GM12878 (cell line): ENCODE results near the gene LARP4B. TPM values are rescaled to one million over a fixed set of nuclear protein-coding genes. Genes with fewer than 3 reads are reported as not detected.

Source experiments
- ATAC-seq: fragments of 200-7000 bp; cut with Tn5 transposase; 3 replicates; pipeline ENCODE4 v1.9.1; 2020; ENCODE audit warnings: mild to moderate bottlenecking, moderate library complexity
- BruUV-seq: library from RNA; stranded (reverse); fragments of 400-500 nt; replicated peaks from 2 replicates; lab custom pipeline; 2021; lab: Mats Ljungman, UMichigan
- CTCF ChIA-PET: fragments of 300-600 bp; sonication (Branson Sonifier 250); formaldehyde crosslinking; extraction: SDS; loops from one replicate; lab custom pipeline; 2021; ENCODE audit warnings: inconsistent platforms; lab: Yijun Ruan, JAX
- POLR2A ChIA-PET: fragments of 350-600 bp; formaldehyde crosslinking; extraction: SDS; loops from one replicate; lab custom pipeline; 2021; ENCODE audit warnings: inconsistent platforms; lab: Charles Lee
- RAD21 ChIA-PET: fragments of 300-600 bp; sonication (Branson Sonifier 250); formaldehyde crosslinking; loops from one replicate; lab custom pipeline; 2023; ENCODE audit warnings: antibody characterized with exemption; ENCODE audit not compliant: unreplicated experiment; lab: Charles Lee
- SMC1A ChIA-PET: fragments of 300-600 bp; sonication (Branson Sonifier 250); formaldehyde crosslinking; loops from one replicate; lab custom pipeline; 2023; ENCODE audit not compliant: unreplicated experiment, uncharacterized antibody; lab: Charles Lee
- DNase-seq: peaks from one replicate; pipeline ENCODE4 v3.0.0-alpha.2; 2011; ENCODE audit warnings: low read depth, low spot score
- FAIRE-seq: peaks from 3 replicates; lab custom pipeline; 2011; peaks lifted over from hg19 to GRCh38; lab: Jason Lieb, UNC
- H2AFZ ChIP-seq: 2 replicates; pipeline ENCODE4 v1.6.0; 2011; ENCODE audit warnings: low read depth, low read length, control low read depth; ENCODE audit not compliant: control insufficient read depth
- H3K27ac ChIP-seq: 2 replicates; pipeline ENCODE4 v1.5.1; 2011; ENCODE audit warnings: control low read depth; ENCODE audit not compliant: control insufficient read depth, insufficient read depth
- H3K27me3 ChIP-seq, 2 experiments: replicated peaks in 1 of 2; 2 replicates each; pipeline versions ENCODE4 v1.6.0 to v1.6.1; 2011; ENCODE audit warnings: low read length in 1 of 2; ENCODE audit not compliant: control insufficient read depth in 2 of 2, insufficient read depth in 2 of 2
- H3K36me3 ChIP-seq, 2 experiments: 2 replicates each; pipeline ENCODE4 v1.5.1; 2011; ENCODE audit warnings: low read length in 1 of 2; ENCODE audit not compliant: control insufficient read depth in 2 of 2, insufficient read depth in 2 of 2
- H3K4me1 ChIP-seq: 2 replicates; pipeline ENCODE4 v1.6.1; 2011; ENCODE audit warnings: mild to moderate bottlenecking, low read length, moderate library complexity, mixed read lengths; ENCODE audit not compliant: control insufficient read depth, insufficient read depth
- H3K4me2 ChIP-seq: 2 replicates; pipeline ENCODE4 v1.6.0; 2011; ENCODE audit warnings: control low read depth; ENCODE audit not compliant: control insufficient read depth, insufficient read depth
- H3K4me3 ChIP-seq: fragments of 200-600 bp; sonication (generic); 2 replicates; pipeline ENCODE4 v1.5.1; 2016
- H3K79me2 ChIP-seq: 2 replicates; pipeline ENCODE4 v1.6.0; 2011; ENCODE audit warnings: low read length; ENCODE audit not compliant: control insufficient read depth, insufficient read depth
- H3K9ac ChIP-seq: 2 replicates; pipeline ENCODE4 v1.8.0; 2011; ENCODE audit warnings: low read length, control low read depth, mixed read lengths; ENCODE audit not compliant: control insufficient read depth, insufficient read depth
- H3K9me3 ChIP-seq: replicated peaks from 3 replicates; pipeline ENCODE4 v1.5.1; 2011; ENCODE audit warnings: mild to moderate bottlenecking, low read length; ENCODE audit not compliant: control insufficient read depth, insufficient read depth
- H4K20me1 ChIP-seq: 2 replicates; pipeline ENCODE4 v1.6.0; 2011; ENCODE audit not compliant: control insufficient read depth, insufficient read depth
- FOXM1 ChIP-seq: IDR thresholded peaks from 2 replicates; pipeline ENCODE4 v1.6.1; 2012; ENCODE audit warnings: low read depth, mild to moderate bottlenecking, inconsistent platforms, low read length, moderate library complexity
- HDGF ChIP-seq: fragments of 450-650 bp; IDR thresholded peaks from 2 replicates; pipeline ENCODE4 v1.6.1; 2016; ENCODE audit warnings: antibody characterized with exemption
- LARP7 ChIP-seq: fragments of 450-650 bp; IDR thresholded peaks from 2 replicates; pipeline ENCODE4 v1.6.1; 2017; ENCODE audit warnings: mild to moderate bottlenecking
- NFXL1 ChIP-seq: fragments of 450-650 bp; IDR thresholded peaks from 2 replicates; pipeline ENCODE4 v1.6.1; 2017; ENCODE audit warnings: antibody characterized with exemption, mild to moderate bottlenecking, borderline replicate concordance
- WRNIP1 ChIP-seq: IDR thresholded peaks from 2 replicates; pipeline ENCODE4 v1.6.1; 2011; ENCODE audit warnings: low read depth, low read length, improper control_type of control experiment, borderline replicate concordance
- ZBED1 ChIP-seq: IDR thresholded peaks from 2 replicates; pipeline ENCODE4 v1.6.1; 2016; ENCODE audit warnings: borderline replicate concordance
- WGBS: methylation state at CpG from one replicate; pipeline ENCODE4 v1.1.6; 2016; ENCODE audit warnings: low lambda C conversion rate; ENCODE audit not compliant: insufficient replicate concordance, insufficient coverage; ENCODE audit errors: missing lambda C conversion rate; 5-methylcytosine and 5-hydroxymethylcytosine counted together
- in situ Hi-C: fragments of 300-500 bp; cut with MboI; formaldehyde crosslinking; loops from 9 replicates; pipeline ENCODE4 v1.14.3; 2018; ENCODE audit warnings: mixed read lengths
- intact Hi-C: fragments of 100-400 bp; cut with micrococcal nuclease; formaldehyde crosslinking; loops from one replicate; pipeline ENCODE4 v1.14.2; 2022; ENCODE audit not compliant: unreplicated experiment
- polyA plus RNA-seq, 11 experiments: library from polyadenylated mRNA; depleted of rRNA in 4 of 11; unstranded in 6 of 11; stranded (reverse) in 5 of 11; fragments of >200 nt; fragmentation: Nextera tagmentation in 4 of 11; fragmentation: Illumina TruSeq in 1 of 11; extraction: Ambion mirVana in 4 of 11; extraction: Trizol in 1 of 11; gene quantifications; 1 replicate in 1 of 11; 2 replicates in 10 of 11; pipeline versions ENCODE4 v1.2.1 to v1.2.3, GENCODE V29; 2011 to 2016; ENCODE audit warnings: inconsistent platforms in 2 of 11, missing spikeins in 2 of 11, low read depth in 1 of 11
- total RNA-seq, 4 experiments: library from RNA; depleted of rRNA in 3 of 4; stranded (reverse); fragments of >200 nt in 3 of 4; fragmentation: Illumina TruSeq in 1 of 4; extraction: Trizol in 1 of 4; gene quantifications; 2 replicates each; pipeline versions ENCODE4 v1.2.1 to v1.2.3, GENCODE V29; 2013 to 2021
- TF ChIP-seq, protein P1 (sequence below): fragments of 450-650 bp; IDR thresholded peaks from 2 replicates; pipeline ENCODE4 v1.6.1; 2017; ENCODE audit warnings: mild to moderate bottlenecking, moderate library complexity
- TF ChIP-seq, protein P2 (sequence below): fragments of 450-650 bp; IDR thresholded peaks from 2 replicates; pipeline ENCODE4 v1.6.1; 2018; ENCODE audit warnings: borderline replicate concordance, mild to moderate bottlenecking; ENCODE audit not compliant: partially characterized antibody
- TF ChIP-seq, protein P3 (sequence below): fragments of 450-650 bp; IDR thresholded peaks from 2 replicates; pipeline ENCODE4 v1.6.1; 2017; ENCODE audit warnings: antibody characterized with exemption, mild to moderate bottlenecking, moderate library complexity
- TF ChIP-seq, protein P4 (sequence below): fragments of 150-350 bp; IDR thresholded peaks from 2 replicates; pipeline ENCODE4 v1.6.1; 2014; ENCODE audit warnings: mild to moderate bottlenecking, low read depth, low read length

LARP4B gene
- total and polyA plus RNA-seq, 10 of the 15 experiments (the other 5 are each of a cell fraction or from before 2014, with no cell fraction given): 10.5 to 119 (median 39.4) TPM

DNA sequence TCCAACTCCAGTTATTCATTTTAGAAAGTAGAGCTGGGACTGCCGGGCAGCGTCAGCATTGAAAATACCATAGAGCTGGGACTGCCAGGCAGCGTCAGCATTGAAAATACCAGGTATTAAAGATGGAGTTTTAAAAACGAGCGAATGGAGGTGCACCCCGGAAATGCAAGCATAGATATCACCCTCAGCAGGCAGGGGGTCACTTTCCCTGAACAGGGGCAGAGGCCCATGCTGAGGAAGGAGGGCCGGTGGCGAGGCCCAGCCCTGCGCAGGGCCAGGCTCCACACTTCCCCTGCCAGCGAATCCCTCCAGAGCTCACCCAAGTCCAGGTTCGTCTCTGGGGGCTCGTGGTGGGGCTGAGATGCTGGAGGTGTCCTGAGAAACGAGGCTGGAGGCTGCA, 157.3 kb downstream of the LARP4B start:
- ATAC-seq (no peak), DNase-seq (no peak), FAIRE-seq (no peak)
- in situ Hi-C loops (no loop called here), intact Hi-C loops (no loop called here)
- no peaks in the 10 kb centered on the region; the same call in 2 of the 3 replicates for H3K9me3 ChIP-seq
- ChIA-PET RAD21 (no interaction called here), SMC1A (no interaction called here), POLR2A (no interaction called here), CTCF (no interaction called here)
- TF ChIP-seq, protein P1, sequence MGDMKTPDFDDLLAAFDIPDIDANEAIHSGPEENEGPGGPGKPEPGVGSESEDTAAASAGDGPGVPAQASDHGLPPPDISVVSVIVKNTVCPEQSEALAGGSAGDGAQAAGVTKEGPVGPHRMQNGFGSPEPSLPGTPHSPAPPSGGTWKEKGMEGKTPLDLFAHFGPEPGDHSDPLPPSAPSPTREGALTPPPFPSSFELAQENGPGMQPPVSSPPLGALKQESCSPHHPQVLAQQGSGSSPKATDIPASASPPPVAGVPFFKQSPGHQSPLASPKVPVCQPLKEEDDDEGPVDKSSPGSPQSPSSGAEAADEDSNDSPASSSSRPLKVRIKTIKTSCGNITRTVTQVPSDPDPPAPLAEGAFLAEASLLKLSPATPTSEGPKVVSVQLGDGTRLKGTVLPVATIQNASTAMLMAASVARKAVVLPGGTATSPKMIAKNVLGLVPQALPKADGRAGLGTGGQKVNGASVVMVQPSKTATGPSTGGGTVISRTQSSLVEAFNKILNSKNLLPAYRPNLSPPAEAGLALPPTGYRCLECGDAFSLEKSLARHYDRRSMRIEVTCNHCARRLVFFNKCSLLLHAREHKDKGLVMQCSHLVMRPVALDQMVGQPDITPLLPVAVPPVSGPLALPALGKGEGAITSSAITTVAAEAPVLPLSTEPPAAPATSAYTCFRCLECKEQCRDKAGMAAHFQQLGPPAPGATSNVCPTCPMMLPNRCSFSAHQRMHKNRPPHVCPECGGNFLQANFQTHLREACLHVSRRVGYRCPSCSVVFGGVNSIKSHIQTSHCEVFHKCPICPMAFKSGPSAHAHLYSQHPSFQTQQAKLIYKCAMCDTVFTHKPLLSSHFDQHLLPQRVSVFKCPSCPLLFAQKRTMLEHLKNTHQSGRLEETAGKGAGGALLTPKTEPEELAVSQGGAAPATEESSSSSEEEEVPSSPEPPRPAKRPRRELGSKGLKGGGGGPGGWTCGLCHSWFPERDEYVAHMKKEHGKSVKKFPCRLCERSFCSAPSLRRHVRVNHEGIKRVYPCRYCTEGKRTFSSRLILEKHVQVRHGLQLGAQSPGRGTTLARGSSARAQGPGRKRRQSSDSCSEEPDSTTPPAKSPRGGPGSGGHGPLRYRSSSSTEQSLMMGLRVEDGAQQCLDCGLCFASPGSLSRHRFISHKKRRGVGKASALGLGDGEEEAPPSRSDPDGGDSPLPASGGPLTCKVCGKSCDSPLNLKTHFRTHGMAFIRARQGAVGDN: no peak
- TF ChIP-seq, protein P2, sequence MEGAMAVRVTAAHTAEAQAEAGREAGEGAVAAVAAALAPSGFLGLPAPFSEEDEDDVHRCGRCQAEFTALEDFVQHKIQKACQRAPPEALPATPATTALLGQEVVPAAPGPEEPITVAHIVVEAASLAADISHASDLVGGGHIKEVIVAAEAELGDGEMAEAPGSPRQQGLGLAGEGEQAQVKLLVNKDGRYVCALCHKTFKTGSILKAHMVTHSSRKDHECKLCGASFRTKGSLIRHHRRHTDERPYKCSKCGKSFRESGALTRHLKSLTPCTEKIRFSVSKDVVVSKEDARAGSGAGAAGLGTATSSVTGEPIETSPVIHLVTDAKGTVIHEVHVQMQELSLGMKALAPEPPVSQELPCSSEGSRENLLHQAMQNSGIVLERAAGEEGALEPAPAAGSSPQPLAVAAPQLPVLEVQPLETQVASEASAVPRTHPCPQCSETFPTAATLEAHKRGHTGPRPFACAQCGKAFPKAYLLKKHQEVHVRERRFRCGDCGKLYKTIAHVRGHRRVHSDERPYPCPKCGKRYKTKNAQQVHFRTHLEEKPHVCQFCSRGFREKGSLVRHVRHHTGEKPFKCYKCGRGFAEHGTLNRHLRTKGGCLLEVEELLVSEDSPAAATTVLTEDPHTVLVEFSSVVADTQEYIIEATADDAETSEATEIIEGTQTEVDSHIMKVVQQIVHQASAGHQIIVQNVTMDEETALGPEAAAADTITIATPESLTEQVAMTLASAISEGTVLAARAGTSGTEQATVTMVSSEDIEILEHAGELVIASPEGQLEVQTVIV: no peak
- TF ChIP-seq HDGF: no peak
- TF ChIP-seq WRNIP1: no peak
- TF ChIP-seq, protein P3, sequence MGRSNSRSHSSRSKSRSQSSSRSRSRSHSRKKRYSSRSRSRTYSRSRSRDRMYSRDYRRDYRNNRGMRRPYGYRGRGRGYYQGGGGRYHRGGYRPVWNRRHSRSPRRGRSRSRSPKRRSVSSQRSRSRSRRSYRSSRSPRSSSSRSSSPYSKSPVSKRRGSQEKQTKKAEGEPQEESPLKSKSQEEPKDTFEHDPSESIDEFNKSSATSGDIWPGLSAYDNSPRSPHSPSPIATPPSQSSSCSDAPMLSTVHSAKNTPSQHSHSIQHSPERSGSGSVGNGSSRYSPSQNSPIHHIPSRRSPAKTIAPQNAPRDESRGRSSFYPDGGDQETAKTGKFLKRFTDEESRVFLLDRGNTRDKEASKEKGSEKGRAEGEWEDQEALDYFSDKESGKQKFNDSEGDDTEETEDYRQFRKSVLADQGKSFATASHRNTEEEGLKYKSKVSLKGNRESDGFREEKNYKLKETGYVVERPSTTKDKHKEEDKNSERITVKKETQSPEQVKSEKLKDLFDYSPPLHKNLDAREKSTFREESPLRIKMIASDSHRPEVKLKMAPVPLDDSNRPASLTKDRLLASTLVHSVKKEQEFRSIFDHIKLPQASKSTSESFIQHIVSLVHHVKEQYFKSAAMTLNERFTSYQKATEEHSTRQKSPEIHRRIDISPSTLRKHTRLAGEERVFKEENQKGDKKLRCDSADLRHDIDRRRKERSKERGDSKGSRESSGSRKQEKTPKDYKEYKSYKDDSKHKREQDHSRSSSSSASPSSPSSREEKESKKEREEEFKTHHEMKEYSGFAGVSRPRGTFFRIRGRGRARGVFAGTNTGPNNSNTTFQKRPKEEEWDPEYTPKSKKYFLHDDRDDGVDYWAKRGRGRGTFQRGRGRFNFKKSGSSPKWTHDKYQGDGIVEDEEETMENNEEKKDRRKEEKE: no peak
- TF ChIP-seq LARP7: no peak
- no peak for TF ChIP-seq ZBED1
- TF ChIP-seq NFXL1: no peak
- no peak for TF ChIP-seq FOXM1
- TF ChIP-seq, protein P4, sequence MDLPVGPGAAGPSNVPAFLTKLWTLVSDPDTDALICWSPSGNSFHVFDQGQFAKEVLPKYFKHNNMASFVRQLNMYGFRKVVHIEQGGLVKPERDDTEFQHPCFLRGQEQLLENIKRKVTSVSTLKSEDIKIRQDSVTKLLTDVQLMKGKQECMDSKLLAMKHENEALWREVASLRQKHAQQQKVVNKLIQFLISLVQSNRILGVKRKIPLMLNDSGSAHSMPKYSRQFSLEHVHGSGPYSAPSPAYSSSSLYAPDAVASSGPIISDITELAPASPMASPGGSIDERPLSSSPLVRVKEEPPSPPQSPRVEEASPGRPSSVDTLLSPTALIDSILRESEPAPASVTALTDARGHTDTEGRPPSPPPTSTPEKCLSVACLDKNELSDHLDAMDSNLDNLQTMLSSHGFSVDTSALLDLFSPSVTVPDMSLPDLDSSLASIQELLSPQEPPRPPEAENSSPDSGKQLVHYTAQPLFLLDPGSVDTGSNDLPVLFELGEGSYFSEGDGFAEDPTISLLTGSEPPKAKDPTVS: no peak
- no peak overlapping the region for H3K9ac ChIP-seq
- no peaks in the 10 kb centered on the region for H3K27me3 ChIP-seq
- no peaks in the 10 kb centered on the region for H3K4me1 ChIP-seq
- no peak overlapping the region for H3K27ac ChIP-seq
- 55% methylated on average over 10 of the region's 13 CpGs for WGBS
- no TSS peak for BruUV-seq
- H4K20me1 ChIP-seq: no peaks in the 10 kb centered on the region
- H3K4me3 ChIP-seq: no peak overlapping the region
- no peak overlapping the region for H3K4me2 ChIP-seq
- no peaks in the 10 kb centered on the region for H3K36me3 ChIP-seq
- H3K79me2 ChIP-seq: no peaks in the 10 kb centered on the region
- no peak overlapping the region for H2AFZ ChIP-seq
